Measurements from ENCODE around the gene SRCAP.

Gene SRCAP

DNA sequence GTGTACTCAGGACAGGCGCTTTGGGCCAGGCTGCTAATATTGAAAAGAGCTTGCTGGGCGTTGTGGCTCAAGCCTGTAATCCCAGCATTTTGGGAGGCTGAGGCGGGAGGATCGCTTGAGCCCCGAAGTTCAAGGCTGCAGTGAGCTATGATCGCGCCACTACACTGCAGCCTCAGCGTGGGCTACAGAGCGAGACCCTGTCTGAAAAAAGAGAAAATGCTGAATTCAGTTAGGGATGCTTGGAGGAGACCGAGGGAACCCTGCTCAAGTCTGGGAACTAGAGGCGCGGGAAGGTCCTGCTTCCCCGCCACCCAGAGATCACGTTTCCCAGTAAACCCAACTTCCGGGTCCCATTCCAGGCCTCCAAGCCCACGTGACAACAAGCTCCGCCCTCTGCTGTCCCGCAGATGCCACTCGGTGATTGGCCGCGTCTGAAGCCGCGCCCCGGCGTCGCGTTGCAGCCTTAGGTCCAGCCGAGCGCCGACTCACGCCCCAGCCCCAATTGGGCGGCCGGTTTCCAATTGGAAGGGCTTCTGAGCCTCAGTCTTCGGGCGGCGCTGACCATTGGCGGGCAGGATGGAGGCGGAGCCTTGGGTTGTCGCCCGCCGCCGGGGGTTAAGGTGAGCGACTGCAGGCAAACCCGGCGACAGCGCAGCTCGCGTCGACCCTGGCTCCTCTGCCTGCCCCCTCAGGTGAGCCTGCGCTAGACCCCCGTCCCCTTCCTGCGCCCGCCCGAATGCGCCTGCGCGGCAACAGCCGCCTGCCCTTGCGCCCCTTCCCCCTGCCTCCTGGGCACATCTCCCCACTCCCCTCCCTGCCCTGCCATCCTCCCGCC is 49.0 kb downstream of the SRCAP start, which contains the start of gene PHKG2:
PHKG2 (plus strand) TSS at position 627 of the 835 bp plus-strand sequence. CDS start 396 bp downstream, outside the sequence.
- peaks cover 3% of the 10 kb centered on the region; the same call in 1 of the 2 replicates for H3K4me1 ChIP-seq (ENCODE audit: control insufficient read depth, insufficient read depth, low read length)
- ChIA-PET CTCF (interaction anchor here (0.7 to 1.4 kb wide), 4 partner anchors 10 to 67 kb away, joined by 3 to 4 read pairs (median 3); no protein-coding TSS in a partner anchor), POLR2A (interaction anchor here (0.5 to 3.4 kb wide), 39 partner anchors 8 to 644 kb away, joined by 3 to 47 read pairs (median 5); partner anchors contain the start of genes CFAP119, CTF1, FBRS and FBXL19)
- H3K27ac ChIP-seq (ENCODE audit: extremely low read depth, low read depth, low read length), result peak within 1 kb of the TSS; percentile 48
- no peaks in the 10 kb centered on the region for H3K9me3 ChIP-seq (ENCODE audit: control insufficient read depth, insufficient read depth, low read depth, low read length)
- peaks cover 23 to 61% of the 10 kb centered on the region in 2 experiments for H3K36me3 ChIP-seq (ENCODE audit: control insufficient read depth in 2 of 2, insufficient read depth in 1 of 2, low read length in 2 of 2)
- peak within 1 kb of the TSS; percentile 87 for H3K4me3 ChIP-seq (ENCODE audit: low read depth, low read length)
- peak; percentile 5; the same call in 1 of the 2 replicates for TF ChIP-seq ZNF324 (tag by site-specific recombination; IDR thresholded peaks at IDR 0.05)
- no peak for TF ChIP-seq ZNF658 (tag by site-specific recombination; IDR thresholded peaks at IDR 0.05)
- no peak for TF ChIP-seq ZNF423 (tag by site-specific recombination; IDR thresholded peaks at IDR 0.05)
- no peak for TF ChIP-seq ZNF350 (tag by site-specific recombination; IDR thresholded peaks at IDR 0.05)
- no peak for TF ChIP-seq RBAK (tag by site-specific recombination; IDR thresholded peaks at IDR 0.05)
- TF ChIP-seq, protein P1, sequence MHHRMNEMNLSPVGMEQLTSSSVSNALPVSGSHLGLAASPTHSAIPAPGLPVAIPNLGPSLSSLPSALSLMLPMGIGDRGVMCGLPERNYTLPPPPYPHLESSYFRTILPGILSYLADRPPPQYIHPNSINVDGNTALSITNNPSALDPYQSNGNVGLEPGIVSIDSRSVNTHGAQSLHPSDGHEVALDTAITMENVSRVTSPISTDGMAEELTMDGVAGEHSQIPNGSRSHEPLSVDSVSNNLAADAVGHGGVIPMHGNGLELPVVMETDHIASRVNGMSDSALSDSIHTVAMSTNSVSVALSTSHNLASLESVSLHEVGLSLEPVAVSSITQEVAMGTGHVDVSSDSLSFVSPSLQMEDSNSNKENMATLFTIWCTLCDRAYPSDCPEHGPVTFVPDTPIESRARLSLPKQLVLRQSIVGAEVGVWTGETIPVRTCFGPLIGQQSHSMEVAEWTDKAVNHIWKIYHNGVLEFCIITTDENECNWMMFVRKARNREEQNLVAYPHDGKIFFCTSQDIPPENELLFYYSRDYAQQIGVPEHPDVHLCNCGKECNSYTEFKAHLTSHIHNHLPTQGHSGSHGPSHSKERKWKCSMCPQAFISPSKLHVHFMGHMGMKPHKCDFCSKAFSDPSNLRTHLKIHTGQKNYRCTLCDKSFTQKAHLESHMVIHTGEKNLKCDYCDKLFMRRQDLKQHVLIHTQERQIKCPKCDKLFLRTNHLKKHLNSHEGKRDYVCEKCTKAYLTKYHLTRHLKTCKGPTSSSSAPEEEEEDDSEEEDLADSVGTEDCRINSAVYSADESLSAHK (tag by site-specific recombination; IDR thresholded peaks at IDR 0.05), result 0 out of 2 replicates have a peak, but pooled peaks have one; percentile 25
- TF ChIP-seq ZNF16 (tag by site-specific recombination; IDR thresholded peaks at IDR 0.05; ENCODE audit: low read depth), result no peak
- no peak for TF ChIP-seq PRDM1 (tag by site-specific recombination; IDR thresholded peaks at IDR 0.05)
- no peak for TF ChIP-seq ZNF202 (tag by site-specific recombination; IDR thresholded peaks at IDR 0.05; ENCODE audit: borderline replicate concordance)
- no peak; the same call in 1 of the 2 replicates for TF ChIP-seq ZFHX2 (tag by site-specific recombination; conservative IDR thresholded peaks at IDR 0.05)
- TF ChIP-seq ZEB2 (tag by site-specific recombination; IDR thresholded peaks at IDR 0.05), result no peak
- TF ChIP-seq ZNF132 (tag by site-specific recombination; IDR thresholded peaks at IDR 0.05; ENCODE audit: borderline replicate concordance), result no peak
- TF ChIP-seq, protein P2, sequence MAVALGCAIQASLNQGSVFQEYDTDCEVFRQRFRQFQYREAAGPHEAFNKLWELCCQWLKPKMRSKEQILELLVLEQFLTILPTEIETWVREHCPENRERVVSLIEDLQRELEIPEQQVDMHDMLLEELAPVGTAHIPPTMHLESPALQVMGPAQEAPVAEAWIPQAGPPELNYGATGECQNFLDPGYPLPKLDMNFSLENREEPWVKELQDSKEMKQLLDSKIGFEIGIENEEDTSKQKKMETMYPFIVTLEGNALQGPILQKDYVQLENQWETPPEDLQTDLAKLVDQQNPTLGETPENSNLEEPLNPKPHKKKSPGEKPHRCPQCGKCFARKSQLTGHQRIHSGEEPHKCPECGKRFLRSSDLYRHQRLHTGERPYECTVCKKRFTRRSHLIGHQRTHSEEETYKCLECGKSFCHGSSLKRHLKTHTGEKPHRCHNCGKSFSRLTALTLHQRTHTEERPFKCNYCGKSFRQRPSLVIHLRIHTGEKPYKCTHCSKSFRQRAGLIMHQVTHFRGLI (tag by site-specific recombination; IDR thresholded peaks at IDR 0.05), result no peak; the same call in 1 of the 2 replicates
- TF ChIP-seq, protein P3, sequence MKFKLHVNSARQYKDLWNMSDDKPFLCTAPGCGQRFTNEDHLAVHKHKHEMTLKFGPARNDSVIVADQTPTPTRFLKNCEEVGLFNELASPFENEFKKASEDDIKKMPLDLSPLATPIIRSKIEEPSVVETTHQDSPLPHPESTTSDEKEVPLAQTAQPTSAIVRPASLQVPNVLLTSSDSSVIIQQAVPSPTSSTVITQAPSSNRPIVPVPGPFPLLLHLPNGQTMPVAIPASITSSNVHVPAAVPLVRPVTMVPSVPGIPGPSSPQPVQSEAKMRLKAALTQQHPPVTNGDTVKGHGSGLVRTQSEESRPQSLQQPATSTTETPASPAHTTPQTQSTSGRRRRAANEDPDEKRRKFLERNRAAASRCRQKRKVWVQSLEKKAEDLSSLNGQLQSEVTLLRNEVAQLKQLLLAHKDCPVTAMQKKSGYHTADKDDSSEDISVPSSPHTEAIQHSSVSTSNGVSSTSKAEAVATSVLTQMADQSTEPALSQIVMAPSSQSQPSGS (tag by site-specific recombination; IDR thresholded peaks at IDR 0.05; ENCODE audit: low read depth), result no peak
- TF ChIP-seq, protein P4, sequence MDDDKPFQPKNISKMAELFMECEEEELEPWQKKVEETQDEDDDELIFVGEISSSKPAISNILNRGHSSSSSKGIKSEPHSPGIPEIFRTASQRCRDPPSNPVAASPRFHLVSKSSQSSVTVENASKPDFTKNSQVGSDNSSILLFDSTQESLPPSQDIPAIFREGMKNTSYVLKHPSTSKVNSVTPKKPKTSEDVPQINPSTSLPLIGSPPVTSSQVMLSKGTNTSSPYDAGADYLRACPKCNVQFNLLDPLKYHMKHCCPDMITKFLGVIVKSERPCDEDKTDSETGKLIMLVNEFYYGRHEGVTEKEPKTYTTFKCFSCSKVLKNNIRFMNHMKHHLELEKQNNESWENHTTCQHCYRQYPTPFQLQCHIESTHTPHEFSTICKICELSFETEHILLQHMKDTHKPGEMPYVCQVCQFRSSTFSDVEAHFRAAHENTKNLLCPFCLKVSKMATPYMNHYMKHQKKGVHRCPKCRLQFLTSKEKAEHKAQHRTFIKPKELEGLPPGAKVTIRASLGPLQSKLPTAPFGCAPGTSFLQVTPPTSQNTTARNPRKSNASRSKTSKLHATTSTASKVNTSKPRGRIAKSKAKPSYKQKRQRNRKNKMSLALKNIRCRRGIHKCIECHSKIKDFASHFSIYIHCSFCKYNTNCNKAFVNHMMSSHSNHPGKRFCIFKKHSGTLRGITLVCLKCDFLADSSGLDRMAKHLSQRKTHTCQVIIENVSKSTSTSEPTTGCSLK (tag by site-specific recombination; IDR thresholded peaks at IDR 0.05), result no peak
- TF ChIP-seq, protein P5, sequence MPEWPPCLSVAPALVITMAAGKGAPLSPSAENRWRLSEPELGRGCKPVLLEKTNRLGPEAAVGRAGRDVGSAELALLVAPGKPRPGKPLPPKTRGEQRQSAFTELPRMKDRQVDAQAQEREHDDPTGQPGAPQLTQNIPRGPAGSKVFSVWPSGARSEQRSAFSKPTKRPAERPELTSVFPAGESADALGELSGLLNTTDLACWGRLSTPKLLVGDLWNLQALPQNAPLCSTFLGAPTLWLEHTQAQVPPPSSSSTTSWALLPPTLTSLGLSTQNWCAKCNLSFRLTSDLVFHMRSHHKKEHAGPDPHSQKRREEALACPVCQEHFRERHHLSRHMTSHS (tag by site-specific recombination; IDR thresholded peaks at IDR 0.05), result no peak
- TF ChIP-seq ZNF776 (tag by site-specific recombination; IDR thresholded peaks at IDR 0.05; ENCODE audit: borderline replicate concordance), result no peak
- no peak for TF ChIP-seq ZNF529 (tag by site-specific recombination; IDR thresholded peaks at IDR 0.05; ENCODE audit: insufficient replicate concordance)
- TF ChIP-seq ZNF155 (tag by site-specific recombination; IDR thresholded peaks at IDR 0.05), result no peak
- TF ChIP-seq ZFP69B (tag by site-specific recombination; IDR thresholded peaks at IDR 0.05), result peak; percentile 55; the same call in 1 of the 2 replicates
- TF ChIP-seq ZNF747 (tag by site-specific recombination; IDR thresholded peaks at IDR 0.05), result no peak
- TF ChIP-seq ZNF302 (tag by site-specific recombination; IDR thresholded peaks at IDR 0.05; ENCODE audit: low read depth), result no peak
- TF ChIP-seq, protein P6, sequence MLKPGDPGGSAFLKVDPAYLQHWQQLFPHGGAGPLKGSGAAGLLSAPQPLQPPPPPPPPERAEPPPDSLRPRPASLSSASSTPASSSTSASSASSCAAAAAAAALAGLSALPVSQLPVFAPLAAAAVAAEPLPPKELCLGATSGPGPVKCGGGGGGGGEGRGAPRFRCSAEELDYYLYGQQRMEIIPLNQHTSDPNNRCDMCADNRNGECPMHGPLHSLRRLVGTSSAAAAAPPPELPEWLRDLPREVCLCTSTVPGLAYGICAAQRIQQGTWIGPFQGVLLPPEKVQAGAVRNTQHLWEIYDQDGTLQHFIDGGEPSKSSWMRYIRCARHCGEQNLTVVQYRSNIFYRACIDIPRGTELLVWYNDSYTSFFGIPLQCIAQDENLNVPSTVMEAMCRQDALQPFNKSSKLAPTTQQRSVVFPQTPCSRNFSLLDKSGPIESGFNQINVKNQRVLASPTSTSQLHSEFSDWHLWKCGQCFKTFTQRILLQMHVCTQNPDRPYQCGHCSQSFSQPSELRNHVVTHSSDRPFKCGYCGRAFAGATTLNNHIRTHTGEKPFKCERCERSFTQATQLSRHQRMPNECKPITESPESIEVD (tag by site-specific recombination; IDR thresholded peaks at IDR 0.05), result no peak
- TF ChIP-seq ZNF548 (tag by site-specific recombination; IDR thresholded peaks at IDR 0.05), result no peak
- TF ChIP-seq, protein P7, sequence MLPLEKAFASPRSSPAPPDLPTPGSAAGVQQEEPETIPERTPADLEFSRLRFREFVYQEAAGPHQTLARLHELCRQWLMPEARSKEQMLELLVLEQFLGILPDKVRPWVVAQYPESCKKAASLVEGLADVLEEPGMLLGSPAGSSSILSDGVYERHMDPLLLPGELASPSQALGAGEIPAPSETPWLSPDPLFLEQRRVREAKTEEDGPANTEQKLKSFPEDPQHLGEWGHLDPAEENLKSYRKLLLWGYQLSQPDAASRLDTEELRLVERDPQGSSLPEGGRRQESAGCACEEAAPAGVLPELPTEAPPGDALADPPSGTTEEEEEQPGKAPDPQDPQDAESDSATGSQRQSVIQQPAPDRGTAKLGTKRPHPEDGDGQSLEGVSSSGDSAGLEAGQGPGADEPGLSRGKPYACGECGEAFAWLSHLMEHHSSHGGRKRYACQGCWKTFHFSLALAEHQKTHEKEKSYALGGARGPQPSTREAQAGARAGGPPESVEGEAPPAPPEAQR (tag by site-specific recombination; IDR thresholded peaks at IDR 0.05), result no peak

All from HEK293 (cell line).